Fibroblast of villous mesenchyme (primary cell): ENCODE results near the gene DCUN1D2. TPM values are rescaled to one million over a fixed set of nuclear protein-coding genes. Genes with fewer than 3 reads are reported as not detected.

Experiments used
- DNase-seq: peaks from one replicate; pipeline ENCODE4 v3.0.0-alpha.2; 2010; ENCODE audit warnings: low read depth
- H3K4me3 ChIP-seq: 2 replicates; pipeline ENCODE4 v1.5.1; 2011; ENCODE audit warnings: low read depth, mild to moderate bottlenecking, low read length
- total RNA-seq: library from RNA; depleted of rRNA; stranded (reverse); fragments of >200 nt; gene quantifications from 2 replicates; pipeline ENCODE4 v1.2.3, GENCODE V29; 2012
- TF ChIP-seq, protein P1 (sequence below): IDR thresholded peaks from 2 replicates; pipeline ENCODE4 v1.5.1; 2012; ENCODE audit warnings: low read depth, mild to moderate bottlenecking, low read length; ENCODE audit not compliant: insufficient read depth

DCUN1D2 gene
- total RNA-seq, 1 donor = 13.4 TPM

DNA sequence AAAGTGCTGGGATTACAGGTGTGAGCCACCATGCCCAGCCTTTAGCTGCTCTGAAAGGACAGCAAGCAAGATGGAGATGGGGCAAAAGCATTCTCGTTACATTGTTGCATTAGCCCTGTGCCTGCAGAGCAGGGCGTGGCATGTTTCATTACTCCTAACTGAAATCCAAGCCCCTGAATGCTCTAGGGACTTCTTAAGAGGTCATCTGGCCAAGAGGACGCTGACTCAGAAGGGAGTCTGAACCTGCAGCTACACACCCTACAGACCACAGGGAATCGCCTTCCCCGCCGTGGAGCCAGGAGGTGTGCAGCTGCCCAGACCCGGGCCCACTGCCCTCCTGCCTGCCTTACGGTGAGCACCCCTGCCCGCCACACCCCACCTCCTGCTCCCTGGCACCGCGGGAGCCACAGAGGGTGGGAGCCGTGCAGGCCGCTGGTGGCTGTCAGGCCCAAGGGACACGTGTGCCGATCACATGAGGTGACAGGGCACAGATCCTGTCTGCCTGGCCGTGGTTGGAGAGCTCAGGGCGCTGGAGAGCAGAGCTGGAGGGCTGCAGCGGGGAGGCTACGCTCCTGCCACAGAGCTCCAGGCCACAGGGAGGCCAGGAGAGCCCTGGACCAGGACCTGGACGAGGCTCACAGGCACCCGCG lies 64.4 kb downstream of the DCUN1D2 start:
- no peak overlapping the region for H3K4me3 ChIP-seq
- TF ChIP-seq, protein P1, sequence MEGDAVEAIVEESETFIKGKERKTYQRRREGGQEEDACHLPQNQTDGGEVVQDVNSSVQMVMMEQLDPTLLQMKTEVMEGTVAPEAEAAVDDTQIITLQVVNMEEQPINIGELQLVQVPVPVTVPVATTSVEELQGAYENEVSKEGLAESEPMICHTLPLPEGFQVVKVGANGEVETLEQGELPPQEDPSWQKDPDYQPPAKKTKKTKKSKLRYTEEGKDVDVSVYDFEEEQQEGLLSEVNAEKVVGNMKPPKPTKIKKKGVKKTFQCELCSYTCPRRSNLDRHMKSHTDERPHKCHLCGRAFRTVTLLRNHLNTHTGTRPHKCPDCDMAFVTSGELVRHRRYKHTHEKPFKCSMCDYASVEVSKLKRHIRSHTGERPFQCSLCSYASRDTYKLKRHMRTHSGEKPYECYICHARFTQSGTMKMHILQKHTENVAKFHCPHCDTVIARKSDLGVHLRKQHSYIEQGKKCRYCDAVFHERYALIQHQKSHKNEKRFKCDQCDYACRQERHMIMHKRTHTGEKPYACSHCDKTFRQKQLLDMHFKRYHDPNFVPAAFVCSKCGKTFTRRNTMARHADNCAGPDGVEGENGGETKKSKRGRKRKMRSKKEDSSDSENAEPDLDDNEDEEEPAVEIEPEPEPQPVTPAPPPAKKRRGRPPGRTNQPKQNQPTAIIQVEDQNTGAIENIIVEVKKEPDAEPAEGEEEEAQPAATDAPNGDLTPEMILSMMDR = no peak
- DNase-seq = no peak

DNA sequence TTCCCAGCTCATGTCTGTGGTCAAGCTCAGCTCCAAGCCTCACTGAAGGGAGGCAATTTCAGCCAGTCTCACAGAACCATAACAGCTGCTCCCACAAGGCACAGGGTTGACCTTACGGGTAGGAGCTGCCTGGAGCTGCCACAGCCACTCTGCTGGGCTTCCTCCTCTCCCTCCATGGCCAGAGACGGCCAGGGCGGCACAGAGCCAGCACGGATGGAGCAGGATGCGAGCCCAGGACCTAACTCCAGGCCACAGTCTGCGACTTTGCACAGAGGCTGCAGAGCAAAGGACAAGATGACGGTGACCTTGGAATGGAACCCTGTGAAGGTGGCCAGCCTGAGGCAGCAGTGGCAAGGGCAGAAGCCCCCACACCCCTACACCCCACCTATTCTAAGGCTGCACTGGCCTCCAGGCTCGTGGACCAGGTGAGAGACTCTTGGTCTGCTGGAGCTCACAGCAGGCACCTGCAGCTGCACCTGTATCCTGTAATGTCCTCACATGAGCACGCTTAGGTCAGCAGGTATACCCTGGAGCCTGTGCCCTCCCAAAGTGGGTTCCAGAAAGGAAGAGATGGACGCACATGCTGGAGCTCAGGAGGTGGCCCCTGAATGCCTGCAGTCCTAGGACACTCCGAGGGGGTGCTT lies 66.9 kb downstream of the DCUN1D2 start:
- DNase-seq = no peak
- TF ChIP-seq, protein P1 = no peak
- H3K4me3 ChIP-seq = no peak overlapping the region

DNA sequence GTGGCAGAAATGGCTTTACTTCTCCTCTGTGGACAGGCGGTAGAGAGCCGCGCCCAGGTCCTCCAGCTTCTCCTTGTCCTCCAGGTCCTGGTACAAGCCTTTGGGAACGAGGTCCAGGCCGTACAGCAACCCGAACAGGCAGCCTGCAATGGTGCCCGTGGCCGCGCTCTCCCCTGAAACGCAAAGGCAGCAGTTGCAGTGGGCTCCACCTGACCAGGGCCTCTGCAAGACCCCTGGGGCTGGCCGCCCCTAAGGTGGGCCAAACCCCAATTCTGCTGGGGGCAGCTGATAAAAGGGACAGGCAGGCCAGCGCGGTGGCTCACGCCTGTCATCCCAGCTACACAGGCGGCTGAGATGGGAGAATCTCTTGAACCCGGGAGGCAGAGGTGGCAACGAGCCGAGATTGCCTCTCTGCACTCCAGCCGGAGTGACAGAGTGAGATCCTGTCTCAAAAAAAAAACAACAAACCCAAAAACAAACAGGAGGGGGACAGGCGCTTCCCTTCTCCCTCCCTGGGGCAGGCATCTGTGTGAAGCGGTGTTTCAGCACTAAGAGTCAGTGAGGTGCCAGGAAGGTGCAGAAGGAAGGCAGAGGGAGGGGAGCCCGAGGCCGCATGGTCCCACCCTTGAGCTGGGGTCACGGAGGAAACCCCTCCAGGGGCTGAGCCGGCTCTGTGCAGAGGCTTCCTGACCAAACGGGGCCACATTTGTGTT lies 67.5 kb downstream of the DCUN1D2 start:
- no peak overlapping the region for H3K4me3 ChIP-seq
- DNase-seq = no peak
- TF ChIP-seq, protein P1 = no peak

DNA sequence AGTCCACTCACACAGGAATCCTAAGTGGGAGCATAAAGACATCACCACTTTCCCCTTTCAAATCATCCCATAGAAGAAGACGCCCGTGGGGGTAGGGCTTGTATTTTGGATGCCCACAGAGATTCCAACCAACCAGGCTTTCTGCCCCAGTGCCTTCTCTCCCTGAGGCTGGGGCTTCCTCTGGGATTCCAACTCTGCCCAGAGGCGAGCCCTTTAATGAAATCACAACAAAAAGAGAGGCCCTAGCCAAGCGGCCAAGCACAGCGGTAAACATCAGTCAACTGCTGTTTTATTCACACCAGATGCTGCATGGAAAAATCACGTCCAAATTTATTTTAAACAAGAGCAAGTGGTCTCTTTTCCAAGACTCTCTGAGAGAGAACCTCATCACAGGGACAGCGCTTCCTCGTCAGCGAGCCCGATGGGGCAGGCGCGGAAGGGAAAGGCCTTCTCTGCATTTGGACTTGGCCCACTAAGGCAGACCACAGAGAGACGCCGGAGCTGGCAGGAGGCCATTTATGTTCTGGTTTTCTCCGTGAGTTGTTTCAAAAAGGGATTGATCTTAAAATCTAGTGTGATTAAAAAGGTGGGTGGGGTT lies 68.7 kb downstream of the DCUN1D2 start:
- TF ChIP-seq, protein P1 = no peak
- DNase-seq = peak; percentile 47
- H3K4me3 ChIP-seq = no peak overlapping the region

DNA sequence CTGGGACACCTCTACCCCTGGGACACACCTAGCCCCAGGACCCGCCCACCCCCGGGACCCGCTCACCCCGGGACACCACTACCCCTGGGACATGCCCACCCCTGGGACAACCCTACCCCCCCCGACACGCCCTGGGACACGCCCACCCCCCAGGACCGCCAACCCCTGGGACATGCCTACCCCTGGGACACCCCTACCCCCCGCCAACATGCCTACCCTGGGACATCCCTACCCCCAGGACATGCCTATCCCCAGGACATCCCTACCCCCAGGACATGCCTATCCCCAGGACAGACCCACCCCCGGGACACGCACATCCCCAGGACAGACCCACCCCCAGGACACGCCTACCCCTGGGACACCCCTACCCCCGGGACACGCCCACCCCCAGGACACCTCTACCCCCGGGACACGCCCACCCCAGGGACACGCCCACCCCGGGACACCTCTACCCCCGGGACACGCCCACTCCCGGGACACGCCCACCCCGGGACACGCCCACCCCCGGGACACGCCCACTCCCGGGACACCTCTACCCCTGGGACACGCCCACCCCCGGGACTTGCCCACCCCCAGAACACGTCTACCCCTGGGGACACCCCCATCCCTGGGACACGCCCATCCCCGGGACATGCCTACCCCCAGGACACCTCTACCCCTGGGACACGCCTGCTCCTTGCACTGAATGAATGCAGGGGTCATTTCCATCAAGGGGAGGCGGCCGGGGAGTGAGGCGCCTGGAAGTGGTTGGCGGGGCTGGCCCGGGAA lies 69.5 kb downstream of the DCUN1D2 start:
- no peak for DNase-seq
- H3K4me3 ChIP-seq = no peak overlapping the region
- TF ChIP-seq, protein P1 = no peak

DNA sequence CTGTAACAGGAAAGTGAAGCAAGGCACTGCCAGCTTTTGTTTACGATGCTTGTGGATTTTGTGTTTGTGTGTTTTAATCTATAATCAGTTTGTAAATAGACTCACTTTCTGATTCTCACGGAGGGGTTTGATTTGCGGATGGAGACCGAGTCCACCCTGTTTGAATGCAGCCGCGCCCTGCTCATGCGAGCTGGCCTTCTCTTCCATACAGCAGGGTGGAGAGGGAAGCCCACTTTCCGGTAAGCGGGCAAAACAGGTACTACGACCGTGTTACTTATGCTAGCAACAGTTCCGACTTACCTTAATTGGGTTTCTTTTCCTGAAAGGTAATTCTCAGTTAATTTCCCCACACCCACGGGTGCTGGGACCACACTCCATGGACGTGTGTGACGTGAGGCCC lies 70.3 kb downstream of the DCUN1D2 start:
- TF ChIP-seq, protein P1 = no peak

More for the DNA sequence above, 70.3 kb downstream of the DCUN1D2 start:
- H3K4me3 ChIP-seq = no peak overlapping the region
- DNase-seq = no peak
